K562 (cell line): ENCODE data around the gene BMAL1. TPM values are rescaled to one million over a fixed set of nuclear protein-coding genes. Genes with fewer than 3 reads are reported as not detected.

Experiments used
- MGA ChIP-seq: fragments of 450-650 bp; IDR thresholded peaks from 2 replicates; pipeline ENCODE4 v1.6.1; 2016; ENCODE audit warnings: mild to moderate bottlenecking, moderate library complexity
- polyA plus RNA-seq, 8 experiments: library from polyadenylated mRNA; depleted of rRNA in 4 of 8; stranded (reverse) in 5 of 8; unstranded in 3 of 8; fragments of >200 nt; fragmentation: Nextera tagmentation in 2 of 8; fragmentation: Illumina TruSeq in 1 of 8; extraction: Ambion mirVana in 2 of 8; extraction: Trizol in 1 of 8; gene quantifications; 2 replicates each; pipeline versions ENCODE4 v1.2.1 to v1.2.3, GENCODE V29; 2011 to 2014; ENCODE audit warnings: inconsistent platforms in 1 of 8, missing spikeins in 1 of 8
- total RNA-seq, 7 experiments: library from RNA; depleted of rRNA in 6 of 7; stranded (reverse); fragments of >200 nt in 6 of 7; fragmentation: Illumina TruSeq in 2 of 7; extraction: Trizol in 2 of 7; gene quantifications; 2 replicates each; pipeline versions ENCODE4 v1.2.1 to v1.2.3, GENCODE V29; 2011 to 2021; ENCODE audit warnings: low replicate concordance in 1 of 7

The BMAL1 gene
- total and polyA plus RNA-seq, 9 of the 15 experiments (the other 6 are each of a cell fraction or from before 2014, with no cell fraction given): 0.14 to 2.4 (median 0.64) TPM

GRCh38 chr11:13324141-13324540 is 46.6 kb downstream of the BMAL1 start (continued):
- TF ChIP-seq MGA: no peak
